GM23338 (cell line): ENCODE measurements around the gene JMY. TPM values are rescaled to one million over a fixed set of nuclear protein-coding genes. Genes with fewer than 3 reads are reported as not detected.

ENCODE experiments used
- ATAC-seq: fragments of 200-7000 bp; cut with Tn5 transposase; 3 replicates; pipeline ENCODE4 v1.9.1; 2020
- DNase-seq: peaks from one replicate; pipeline ENCODE4 v3.0.0-alpha.2; 2015; ENCODE audit warnings: low spot score
- H2AFZ ChIP-seq: fragments of 200-600 bp; sonication (generic); 2 replicates; pipeline ENCODE4 v1.8.0; 2016; ENCODE audit warnings: antibody characterized with exemption, mild to moderate bottlenecking, moderate library complexity
- H3F3A ChIP-seq: fragments of 200-600 bp; sonication (generic); replicated peaks from 2 replicates; pipeline ENCODE4 v1.8.0; 2017; ENCODE audit warnings: antibody characterized with exemption, mixed run types, low read depth
- H3K27ac ChIP-seq: fragments of 200-600 bp; sonication (generic); 2 replicates; pipeline ENCODE4 v1.6.1; 2016; ENCODE audit warnings: low read depth
- H3K27me3 ChIP-seq: fragments of 200-600 bp; sonication (generic); 2 replicates; pipeline ENCODE4 v1.8.0; 2016; ENCODE audit warnings: mild to moderate bottlenecking, mixed run types, moderate library complexity; ENCODE audit not compliant: insufficient read depth
- H3K36me3 ChIP-seq: fragments of 200-600 bp; sonication (generic); 2 replicates; pipeline ENCODE4 v1.8.0; 2016; ENCODE audit warnings: mild to moderate bottlenecking; ENCODE audit not compliant: insufficient read depth
- H3K4me1 ChIP-seq: fragments of 200-600 bp; sonication (generic); 2 replicates; pipeline ENCODE4 v1.8.0; 2016; ENCODE audit warnings: mild to moderate bottlenecking, moderate library complexity; ENCODE audit not compliant: insufficient read depth
- H3K4me2 ChIP-seq: fragments of 200-600 bp; sonication (generic); 2 replicates; pipeline ENCODE4 v1.7.1; 2017; ENCODE audit warnings: mixed run types
- H3K4me3 ChIP-seq: fragments of 200-600 bp; sonication (generic); 2 replicates; pipeline ENCODE4 v1.6.1; 2016; ENCODE audit warnings: mixed run types
- H3K79me2 ChIP-seq: fragments of 200-600 bp; sonication (generic); replicated peaks from 2 replicates; pipeline ENCODE4 v1.8.0; 2017; ENCODE audit warnings: mild to moderate bottlenecking; ENCODE audit not compliant: insufficient read depth
- H3K9me2 ChIP-seq: fragments of 200-600 bp; sonication (generic); 2 replicates; pipeline ENCODE4 v1.8.0; 2017; ENCODE audit not compliant: insufficient read depth
- H4K20me1 ChIP-seq: fragments of 200-600 bp; sonication (generic); replicated peaks from 2 replicates; pipeline ENCODE4 v1.8.0; 2017; ENCODE audit warnings: mild to moderate bottlenecking; ENCODE audit not compliant: insufficient read depth
- H3K27ac Mint-ChIP-seq: 2 replicates; pipeline ENCODE4 v1.8.0; 2020; ENCODE audit warnings: inconsistent platforms, mild to moderate bottlenecking, moderate library complexity, mixed read lengths
- H3K27me3 Mint-ChIP-seq: 3 replicates; pipeline ENCODE4 v1.8.0; 2022; ENCODE audit warnings: low read depth, mild to moderate bottlenecking, moderate library complexity, mixed read lengths, inconsistent platforms; ENCODE audit not compliant: insufficient read depth, poor library complexity
- H3K36me3 Mint-ChIP-seq: 3 replicates; pipeline ENCODE4 v1.8.0; 2021; ENCODE audit warnings: low read depth, mild to moderate bottlenecking, inconsistent platforms, moderate library complexity, mixed read lengths
- H3K4me1 Mint-ChIP-seq: 3 replicates; pipeline ENCODE4 v1.8.0; 2020; ENCODE audit warnings: mild to moderate bottlenecking, inconsistent platforms, mixed read lengths
- H3K4me3 Mint-ChIP-seq: 3 replicates; pipeline ENCODE4 v1.8.0; 2021; ENCODE audit warnings: moderate library complexity, mild to moderate bottlenecking, inconsistent platforms, mixed read lengths
- H3K9me3 Mint-ChIP-seq: 3 replicates; pipeline ENCODE4 v1.8.0; 2020; ENCODE audit warnings: moderate library complexity, mild to moderate bottlenecking, inconsistent platforms, mixed read lengths
- CREB1 ChIP-seq: fragments of 250-450 bp; sonication (Bioruptor Pico); IDR thresholded peaks from 2 replicates; pipeline ENCODE4 v1.5.0; 2020; ENCODE audit warnings: low read depth, mild to moderate bottlenecking, moderate library complexity
- CTCF ChIP-seq, 2 experiments: fragments of 200-600 bp in 1 of 2; sonication (generic) in 1 of 2; conservative IDR thresholded peaks; 2 replicates each; pipeline versions ENCODE4 v1.5.1 to v1.6.1; 2016 to 2017; ENCODE audit warnings: antibody characterized with exemption in 2 of 2, low read depth in 2 of 2, mild to moderate bottlenecking in 2 of 2, moderate library complexity in 1 of 2
- EZH2 ChIP-seq: fragments of 200-600 bp; sonication (generic); IDR thresholded peaks from one replicate; pipeline ENCODE4 v1.8.0; 2017; ENCODE audit warnings: antibody characterized with exemption, mild to moderate bottlenecking, low read depth; ENCODE audit not compliant: unreplicated experiment
- EZH2phosphoT487 ChIP-seq: fragments of 200-600 bp; sonication (generic); IDR thresholded peaks from one replicate; pipeline ENCODE4 v1.8.1; 2018; ENCODE audit warnings: antibody characterized with exemption; ENCODE audit not compliant: unreplicated experiment
- REST ChIP-seq: IDR thresholded peaks from one replicate; pipeline ENCODE4 v1.6.1; 2018; ENCODE audit warnings: antibody characterized with exemption; ENCODE audit not compliant: unreplicated experiment
- ZNF114 ChIP-seq: fragments of 250-450 bp; sonication (Bioruptor Pico); IDR thresholded peaks from 2 replicates; pipeline ENCODE4 v1.5.0; 2020; ENCODE audit warnings: mild to moderate bottlenecking, moderate library complexity
- ZNF331 ChIP-seq: fragments of 250-450 bp; sonication (Bioruptor Pico); IDR thresholded peaks from 2 replicates; pipeline ENCODE4 v1.5.0; 2020; ENCODE audit warnings: low read depth, mild to moderate bottlenecking, moderate library complexity
- polyA plus RNA-seq: library from polyadenylated mRNA; unstranded; fragments of >200 nt; fragmentation: Nextera tagmentation; extraction: Ambion mirVana; gene quantifications from 2 replicates; pipeline ENCODE4 v1.2.1, GENCODE V29; 2016
- total RNA-seq: library from RNA; depleted of rRNA; stranded (reverse); fragments of >200 nt; shearing (Covaris generic); gene quantifications from 2 replicates; pipeline ENCODE4 v1.2.3, GENCODE V29; 2014

Gene JMY
- total and polyA plus RNA-seq, 2 experiments from 2014 or later: 6.2 to 18.4 TPM

- Histone ChIP-seq H3K27me3 (no peaks in the 10 kb centered on the region), H3F3A (no peaks in the 10 kb centered on the region), H3K79me2 (no peaks in the 10 kb centered on the region), H4K20me1 (no peaks in the 10 kb centered on the region), H3K36me3 (no peaks in the 10 kb centered on the region), H3K27ac (no peak overlapping the region), H3K9me2 (no peaks in the 10 kb centered on the region), H2AFZ (no peak overlapping the region), H3K4me2 (no peak overlapping the region), H3K4me1 (no peaks in the 10 kb centered on the region), H3K4me3 (no peak overlapping the region)
- H3K4me1 Mint-ChIP-seq: no peaks in the 10 kb centered on the region
- no peaks in the 10 kb centered on the region for H3K36me3 Mint-ChIP-seq
- no peak overlapping the region for H3K4me3 Mint-ChIP-seq
- H3K27me3 Mint-ChIP-seq: no peaks in the 10 kb centered on the region
- no peaks in the 10 kb centered on the region for H3K9me3 Mint-ChIP-seq
- H3K27ac Mint-ChIP-seq: no peak overlapping the region
- TF ChIP-seq CTCF (conservative IDR thresholded peaks at IDR 0.05; ENCODE audit: low read depth in 2 of 2) (peak; percentile 29 to 46; a peak in 3 of 4 replicates), EZH2 (no peak)
- no peak; the same call in 2 of the 3 replicates for ATAC-seq
- no peak for DNase-seq
These were observed 35.3 kb upstream of the JMY start for GRCh38 chr5:79200573-79201183.

- Histone ChIP-seq H2AFZ (0 out of 2 replicates have a peak overlapping the region, but pooled peaks have one; percentile 57), H3K4me1 (no peaks in the 10 kb centered on the region), H3K27ac (no peak overlapping the region), H3K27me3 (no peaks in the 10 kb centered on the region), H4K20me1 (no peaks in the 10 kb centered on the region), H3K4me3 (no peak overlapping the region), H3K36me3 (no peaks in the 10 kb centered on the region), H3K9me2 (no peaks in the 10 kb centered on the region), H3K4me2 (no peak overlapping the region), H3K79me2 (no peaks in the 10 kb centered on the region), H3F3A (no peaks in the 10 kb centered on the region)
- H3K27me3 Mint-ChIP-seq: no peaks in the 10 kb centered on the region
- H3K4me3 Mint-ChIP-seq: no peak overlapping the region
- H3K36me3 Mint-ChIP-seq: no peaks in the 10 kb centered on the region
- DNase-seq (no peak), ATAC-seq (no peak)
- H3K4me1 Mint-ChIP-seq: no peaks in the 10 kb centered on the region
- H3K27ac Mint-ChIP-seq: peak overlapping the region; percentile 32; the same call in 1 of the 2 replicates
- H3K9me3 Mint-ChIP-seq: no peaks in the 10 kb centered on the region
- TF ChIP-seq ZNF114 (CRISPR knock-in tag): no peak
- no peak for TF ChIP-seq REST
- no peak for TF ChIP-seq CTCF (conservative IDR thresholded peaks at IDR 0.05; ENCODE audit: low read depth in 2 of 2)
- no peak for TF ChIP-seq CREB1
- TF ChIP-seq ZNF331: no peak
- no peak for TF ChIP-seq EZH2phosphoT487
- no peak for TF ChIP-seq EZH2
These were observed 34.7 kb upstream of the JMY start for GRCh38 chr5:79201206-79201605.
